Fibroblast of lung (primary cell): Measurements from ENCODE around the gene ARID5A.

ENCODE experiments used
- EZH2 ChIP-seq: IDR thresholded peaks from 2 replicates; pipeline ENCODE4 v1.5.1; 2012; ENCODE audit warnings: low read length, control low read depth, mild to moderate bottlenecking; ENCODE audit errors: missing control alignments
- TF ChIP-seq, protein P1 (sequence below), 2 donors: IDR thresholded peaks in 1 of 2; conservative IDR thresholded peaks in 1 of 2; 1 replicate in 1 of 2; 2 replicates in 1 of 2; pipeline ENCODE4 v1.5.1; 2011 to 2012; ENCODE audit warnings: low read length in 2 of 2, control low read depth in 1 of 2, inconsistent platforms in 1 of 2, low read depth in 1 of 2, mild to moderate bottlenecking in 1 of 2

DNA sequence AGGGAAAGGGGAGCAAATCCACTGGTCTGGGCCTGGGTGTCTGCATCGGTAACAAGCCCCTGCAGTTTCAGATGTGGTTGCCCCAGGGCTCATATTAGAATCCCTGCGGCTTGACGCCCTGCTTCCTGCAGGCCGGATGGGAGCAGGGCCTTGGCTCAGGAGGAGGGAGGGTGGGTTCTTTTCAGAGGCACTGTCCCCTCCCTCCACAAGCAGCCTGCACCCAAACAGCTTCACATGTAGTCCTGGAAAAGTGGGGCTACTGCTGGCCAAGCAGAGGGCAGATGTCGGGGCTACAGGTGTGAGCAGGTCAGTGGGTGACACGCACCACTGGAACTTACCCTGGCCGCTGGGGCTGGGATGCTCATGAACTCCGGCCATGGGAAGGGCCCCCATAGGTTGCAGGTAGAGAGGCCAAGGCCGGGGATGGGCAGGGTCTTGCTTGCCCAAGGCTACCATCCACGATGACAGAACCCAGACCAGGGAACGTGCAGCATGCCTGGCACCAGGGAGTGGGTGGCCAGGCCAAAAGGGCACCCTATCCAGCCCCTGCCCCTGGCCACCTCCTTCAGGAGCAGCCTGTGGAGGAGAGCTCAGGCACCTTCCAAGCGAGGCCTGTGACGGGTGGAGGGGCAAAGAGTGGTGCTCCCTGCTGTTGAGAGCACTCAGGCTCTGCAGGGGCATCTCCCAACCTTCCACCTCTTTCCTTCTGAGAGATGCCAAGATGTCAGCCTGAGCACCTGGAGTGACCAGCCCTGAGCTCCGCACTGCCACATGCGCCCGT lies 16.8 kb downstream of the ARID5A start:
- TF ChIP-seq, protein P1, sequence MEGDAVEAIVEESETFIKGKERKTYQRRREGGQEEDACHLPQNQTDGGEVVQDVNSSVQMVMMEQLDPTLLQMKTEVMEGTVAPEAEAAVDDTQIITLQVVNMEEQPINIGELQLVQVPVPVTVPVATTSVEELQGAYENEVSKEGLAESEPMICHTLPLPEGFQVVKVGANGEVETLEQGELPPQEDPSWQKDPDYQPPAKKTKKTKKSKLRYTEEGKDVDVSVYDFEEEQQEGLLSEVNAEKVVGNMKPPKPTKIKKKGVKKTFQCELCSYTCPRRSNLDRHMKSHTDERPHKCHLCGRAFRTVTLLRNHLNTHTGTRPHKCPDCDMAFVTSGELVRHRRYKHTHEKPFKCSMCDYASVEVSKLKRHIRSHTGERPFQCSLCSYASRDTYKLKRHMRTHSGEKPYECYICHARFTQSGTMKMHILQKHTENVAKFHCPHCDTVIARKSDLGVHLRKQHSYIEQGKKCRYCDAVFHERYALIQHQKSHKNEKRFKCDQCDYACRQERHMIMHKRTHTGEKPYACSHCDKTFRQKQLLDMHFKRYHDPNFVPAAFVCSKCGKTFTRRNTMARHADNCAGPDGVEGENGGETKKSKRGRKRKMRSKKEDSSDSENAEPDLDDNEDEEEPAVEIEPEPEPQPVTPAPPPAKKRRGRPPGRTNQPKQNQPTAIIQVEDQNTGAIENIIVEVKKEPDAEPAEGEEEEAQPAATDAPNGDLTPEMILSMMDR (conservative IDR thresholded peaks at IDR 0.05 in 1 of 2, IDR thresholded peaks at IDR 0.05 in 1 of 2; ENCODE audit: low read depth in 1 of 2, low read length in 2 of 2), result no peak
- TF ChIP-seq EZH2, result no peak
